DMS114 treated with DMSO at 0.1 percent for 48 hours (cell line): Measurements from ENCODE around the gene LRRC4C.

Source experiments
- DNase-seq: peaks from one replicate; lab custom pipeline; 2025; ENCODE audit not compliant: unreplicated experiment; lab: John Stamatoyannopoulos, UW

Gene LRRC4C

GRCh38 chr11:41133023-41133422 lies 326.4 kb downstream of the LRRC4C start:
- no peak for DNase-seq

- no peak for DNase-seq
These were observed 337.9 kb downstream of the LRRC4C start for GRCh38 chr11:41121600-41121999.

- no peak for DNase-seq
These were observed 340.0 kb downstream of the LRRC4C start for GRCh38 chr11:41119484-41119883.

GRCh38 chr11:41118521-41118920 lies 340.9 kb downstream of the LRRC4C start:
- no peak for DNase-seq

GRCh38 chr11:41116970-41117369 lies 342.5 kb downstream of the LRRC4C start:
- no peak for DNase-seq

- no peak for DNase-seq
These were observed 344.4 kb downstream of the LRRC4C start for GRCh38 chr11:41115066-41115465.

- DNase-seq = no peak
These were observed 346.3 kb downstream of the LRRC4C start for GRCh38 chr11:41113160-41113559.

GRCh38 chr11:41110527-41110926 lies 348.9 kb downstream of the LRRC4C start:
- DNase-seq = no peak

- no peak for DNase-seq
These were observed 357.0 kb downstream of the LRRC4C start for GRCh38 chr11:41102471-41102870.

- no peak for DNase-seq
These were observed 359.8 kb downstream of the LRRC4C start for GRCh38 chr11:41099654-41100053.

GRCh38 chr11:41085123-41085522 lies 374.3 kb downstream of the LRRC4C start:
- DNase-seq = no peak

GRCh38 chr11:41081756-41082285 lies 377.6 kb downstream of the LRRC4C start:
- DNase-seq = no peak

- DNase-seq = no peak
These were observed 385.1 kb downstream of the LRRC4C start for GRCh38 chr11:41074318-41074717.

GRCh38 chr11:41065432-41065831 lies 394.0 kb downstream of the LRRC4C start:
- DNase-seq = no peak

GRCh38 chr11:41058138-41058537 lies 401.3 kb downstream of the LRRC4C start:
- no peak for DNase-seq

- DNase-seq = no peak
These were observed 402.4 kb downstream of the LRRC4C start for GRCh38 chr11:41056892-41057569.

- no peak for DNase-seq
These were observed 405.6 kb downstream of the LRRC4C start for GRCh38 chr11:41053894-41054293.

GRCh38 chr11:41051919-41052635 lies 407.4 kb downstream of the LRRC4C start:
- no peak for DNase-seq

GRCh38 chr11:41050791-41051190 lies 408.7 kb downstream of the LRRC4C start:
- no peak for DNase-seq

- DNase-seq = no peak
These were observed 412.2 kb downstream of the LRRC4C start for GRCh38 chr11:41047229-41047628.

GRCh38 chr11:41045266-41045665 lies 414.2 kb downstream of the LRRC4C start:
- DNase-seq = no peak

GRCh38 chr11:41044747-41045146 lies 414.7 kb downstream of the LRRC4C start:
- no peak for DNase-seq
